HCT116 (cell line): ENCODE data around the gene SLC7A1. TPM values are rescaled to one million over a fixed set of nuclear protein-coding genes. Genes with fewer than 3 reads are reported as not detected.

ENCODE experiments used
- ATAC-seq: fragments of 200-7000 bp; cut with Tn5 transposase; 2 replicates; pipeline ENCODE4 v1.9.1; 2020; ENCODE audit warnings: mild to moderate bottlenecking, moderate library complexity
- BruUV-seq: library from RNA; stranded (reverse); fragments of 400-500 nt; replicated peaks from 2 replicates; lab custom pipeline; 2021; lab: Mats Ljungman, UMichigan
- CTCF ChIA-PET: fragments of 300-600 bp; sonication (Branson Sonifier 250); formaldehyde crosslinking; loops from one replicate; lab custom pipeline; 2021; ENCODE audit warnings: antibody characterized with exemption; lab: Charles Lee
- POLR2A ChIA-PET: fragments of 300-600, 350-600 bp; sonication (Branson Sonifier 250); formaldehyde crosslinking; loops from one replicate; lab custom pipeline; 2021; ENCODE audit warnings: antibody characterized with exemption; lab: Charles Lee
- RAD21 ChIA-PET, 2 experiments: fragments of 300-600 bp; sonication (Branson Sonifier 250); formaldehyde crosslinking; loops; one replicate each; lab custom pipeline; 2023; ENCODE audit warnings: low total read pairs in 2 of 2; ENCODE audit not compliant: uncharacterized antibody in 2 of 2, unreplicated experiment in 2 of 2, low non-redundant PET in 1 of 2; lab: Charles Lee
- DNase-seq: peaks from one replicate; pipeline ENCODE4 v3.0.0-alpha.2; 2010; ENCODE audit warnings: low read depth, low spot score
- H2AFZ ChIP-seq: fragments of 200-600 bp; shearing (Covaris generic), sonication (generic); 2 replicates; pipeline ENCODE4 v1.6.1; 2017; ENCODE audit warnings: low read depth, mixed run types, mixed read lengths, antibody characterized with exemption, low read length; ENCODE audit not compliant: poor library complexity, severe bottlenecking
- H3K27ac ChIP-seq: 2 replicates; pipeline ENCODE4 v1.5.1; 2012; ENCODE audit warnings: low read depth, low read length
- H3K27me3 ChIP-seq: fragments of 200-600 bp; sonication (generic); 2 replicates; pipeline ENCODE4 v1.6.1; 2016; ENCODE audit warnings: mixed run types, low read length, mixed read lengths; ENCODE audit not compliant: insufficient read depth
- H3K36me3 ChIP-seq, 2 experiments: fragments of 200-500 bp in 1 of 2; fragments of 200-600 bp in 1 of 2; sonication (Bioruptor generic) in 1 of 2; sonication (generic) in 1 of 2; 2 replicates each; pipeline versions ENCODE4 v1.5.1 to v1.6.1; 2014 to 2016; ENCODE audit warnings: low read length in 2 of 2, inconsistent platforms in 1 of 2, mixed read lengths in 1 of 2, mixed run types in 1 of 2; ENCODE audit not compliant: insufficient read depth in 2 of 2, control insufficient read depth in 1 of 2
- H3K4me1 ChIP-seq, 2 experiments: fragments of 200-600 bp in 1 of 2; sonication (generic) in 1 of 2; 2 replicates each; pipeline versions ENCODE4 v1.5.1 to v1.6.1; 2012 to 2017; ENCODE audit warnings: low read length in 2 of 2, inconsistent platforms in 1 of 2, mild to moderate bottlenecking in 1 of 2, mixed read lengths in 1 of 2, mixed run types in 1 of 2, moderate library complexity in 1 of 2; ENCODE audit not compliant: insufficient read depth in 2 of 2, control insufficient read depth in 1 of 2
- H3K4me2 ChIP-seq: fragments of 200-600 bp; sonication (generic); 2 replicates; pipeline ENCODE4 v1.6.1; 2017; ENCODE audit warnings: mixed run types, low read length, mixed read lengths
- H3K4me3 ChIP-seq, 2 experiments: fragments of 200-600 bp in 1 of 2; sonication (generic) in 1 of 2; replicated peaks in 1 of 2; 2 replicates each; pipeline ENCODE4 v1.5.1; 2011 to 2016; ENCODE audit warnings: low read length in 2 of 2, control low read depth in 1 of 2, low read depth in 1 of 2, mild to moderate bottlenecking in 1 of 2, mixed read lengths in 1 of 2, mixed run types in 1 of 2
- H3K79me2 ChIP-seq: fragments of 200-600 bp; sonication (generic); 2 replicates; pipeline ENCODE4 v1.6.1; 2017; ENCODE audit warnings: mild to moderate bottlenecking, mixed run types, low read length, moderate library complexity, mixed read lengths; ENCODE audit not compliant: insufficient read depth
- H3K9ac ChIP-seq: fragments of 200-600 bp; sonication (generic); 2 replicates; pipeline ENCODE4 v1.6.1; 2016; ENCODE audit warnings: low read length, mixed read lengths
- H3K9me2 ChIP-seq: fragments of 200-600 bp; sonication (generic), shearing (Covaris generic); 2 replicates; pipeline ENCODE4 v1.6.1; 2017; ENCODE audit warnings: mixed run types, mild to moderate bottlenecking, moderate library complexity; ENCODE audit not compliant: insufficient read depth
- H3K9me3 ChIP-seq, 2 experiments: fragments of 200-500 bp in 1 of 2; fragments of 200-600 bp in 1 of 2; sonication (Bioruptor generic) in 1 of 2; sonication (generic) in 1 of 2; 2 replicates each; pipeline ENCODE4 v1.6.1; 2014 to 2017; ENCODE audit warnings: low read length in 2 of 2, mixed read lengths in 2 of 2, inconsistent platforms in 1 of 2, low read depth in 1 of 2, mild to moderate bottlenecking in 1 of 2, mixed run types in 1 of 2, moderate library complexity in 1 of 2; ENCODE audit not compliant: control insufficient read depth in 1 of 2, insufficient read depth in 1 of 2
- H4K20me1 ChIP-seq: fragments of 200-600 bp; sonication (generic), shearing (Covaris generic); 2 replicates; pipeline ENCODE4 v1.6.1; 2017; ENCODE audit warnings: mixed run types, mild to moderate bottlenecking, moderate library complexity; ENCODE audit not compliant: insufficient read depth
- CBX3 ChIP-seq: IDR thresholded peaks from 2 replicates; pipeline ENCODE4 v1.6.1; 2012; ENCODE audit warnings: low read depth
- CTCF ChIP-seq, 3 experiments: fragments of 200-600 bp in 1 of 3; sonication (generic) in 1 of 3; IDR thresholded peaks in 2 of 3; conservative IDR thresholded peaks in 1 of 3; 2 replicates each; pipeline ENCODE4 v1.5.1; 2012 to 2017; ENCODE audit warnings: low read depth in 2 of 3, low read length in 2 of 3, antibody characterized with exemption in 1 of 3, borderline replicate concordance in 1 of 3, control low read depth in 1 of 3, mild to moderate bottlenecking in 1 of 3, mixed read lengths in 1 of 3, mixed run types in 1 of 3, moderate library complexity in 1 of 3; ENCODE audit not compliant: insufficient read depth in 1 of 3
- EGR1 ChIP-seq: IDR thresholded peaks from 2 replicates; pipeline ENCODE4 v1.6.1; 2012; ENCODE audit warnings: low read depth
- FOSL1 ChIP-seq: IDR thresholded peaks from 2 replicates; pipeline ENCODE4 v1.6.1; 2012; ENCODE audit warnings: low read depth
- JUND ChIP-seq: IDR thresholded peaks from 2 replicates; pipeline ENCODE4 v1.6.1; 2012
- POLR2A ChIP-seq: IDR thresholded peaks from 2 replicates; pipeline ENCODE4 v1.7.0; 2011; ENCODE audit warnings: borderline replicate concordance; ENCODE audit not compliant: insufficient read depth, insufficient read length; ENCODE audit errors: extremely low read depth
- POLR2AphosphoS5 ChIP-seq: IDR thresholded peaks from 2 replicates; pipeline ENCODE4 v1.6.1; 2011; ENCODE audit warnings: mild to moderate bottlenecking, low read depth, low read length, moderate library complexity
- RAD21 ChIP-seq: IDR thresholded peaks from 2 replicates; pipeline ENCODE4 v1.6.1; 2012; ENCODE audit warnings: low read depth, mild to moderate bottlenecking
- REST ChIP-seq: IDR thresholded peaks from 2 replicates; pipeline ENCODE4 v1.6.1; 2012; ENCODE audit warnings: low read depth
- SIN3A ChIP-seq: IDR thresholded peaks from 2 replicates; pipeline ENCODE4 v1.6.1; 2012; ENCODE audit warnings: low read depth
- SP1 ChIP-seq: IDR thresholded peaks from 2 replicates; pipeline ENCODE4 v1.6.1; 2012; ENCODE audit warnings: low read depth
- SRF ChIP-seq: IDR thresholded peaks from 2 replicates; pipeline ENCODE4 v1.6.1; 2012; ENCODE audit warnings: low read depth
- TCF7L2 ChIP-seq: IDR thresholded peaks from 2 replicates; pipeline ENCODE4 v1.7.0; 2011; ENCODE audit warnings: borderline replicate concordance, inconsistent platforms; ENCODE audit not compliant: insufficient read depth, insufficient read length; ENCODE audit errors: extremely low read depth
- YY1 ChIP-seq: IDR thresholded peaks from 2 replicates; pipeline ENCODE4 v1.6.1; 2011; ENCODE audit warnings: low read length, low read depth, moderate library complexity, mild to moderate bottlenecking; ENCODE audit not compliant: insufficient replicate concordance; ENCODE audit errors: extremely low read depth
- ZFX ChIP-seq: fragments of 450-650 bp; IDR thresholded peaks from 2 replicates; pipeline ENCODE4 v1.6.1; 2017
- ZNF274 ChIP-seq: fragments of 200-500 bp; sonication (Bioruptor generic); IDR thresholded peaks from 2 replicates; pipeline ENCODE4 v1.6.1; 2014; ENCODE audit warnings: mild to moderate bottlenecking, low read depth, low read length, inconsistent platforms
- intact Hi-C: fragments of 100-400 bp; cut with micrococcal nuclease; formaldehyde crosslinking; loops from 2 replicates; pipeline ENCODE4 v1.10.0; 2022
- total RNA-seq: library from RNA; stranded (reverse); gene quantifications from one replicate; pipeline ENCODE4 v1.2.1, GENCODE V29; 2021; ENCODE audit not compliant: unreplicated experiment
- TF ChIP-seq, protein P1 (sequence below): IDR thresholded peaks from 2 replicates; pipeline ENCODE4 v1.6.1; 2012
- TF ChIP-seq, protein P2 (sequence below): IDR thresholded peaks from 2 replicates; pipeline ENCODE4 v1.6.1; 2011; ENCODE audit warnings: mild to moderate bottlenecking, low read length, moderate library complexity; ENCODE audit not compliant: insufficient replicate concordance; ENCODE audit errors: extremely low read depth

The SLC7A1 gene
- total RNA-seq, 1 experiment from 2014 or later, result 124 TPM

GRCh38 chr13:29493796-29494195 lies 101.7 kb downstream of the SLC7A1 start:
- ChIA-PET POLR2A (no interaction called here), CTCF (no interaction called here), RAD21 (no interaction called here)
- no peaks in the 10 kb centered on the region for H3K9me3 ChIP-seq
- no peaks in the 10 kb centered on the region for H3K36me3 ChIP-seq
- no peaks in the 10 kb centered on the region for H3K4me1 ChIP-seq
- no peaks in the 10 kb centered on the region for H3K79me2 ChIP-seq
- peaks cover 32% of the 10 kb centered on the region; the same call in 1 of the 2 replicates for H3K27me3 ChIP-seq
- TF ChIP-seq RAD21 (no peak), REST (no peak), FOSL1 (no peak), CBX3 (no peak), SIN3A (no peak), POLR2A (no peak), ZNF274 (no peak), ZFX (no peak), CTCF (IDR thresholded peaks at IDR 0.05 in 2 of 3, conservative IDR thresholded peaks at IDR 0.05 in 1 of 3; ENCODE audit: borderline replicate concordance in 1 of 3, insufficient read depth in 1 of 3, low read depth in 2 of 3, low read length in 2 of 3) (no peak), SP1 (no peak), POLR2AphosphoS5 (no peak), SRF (no peak), YY1 (no peak), EGR1 (no peak), TCF7L2 (no peak), JUND (no peak)
- TF ChIP-seq, protein P1, sequence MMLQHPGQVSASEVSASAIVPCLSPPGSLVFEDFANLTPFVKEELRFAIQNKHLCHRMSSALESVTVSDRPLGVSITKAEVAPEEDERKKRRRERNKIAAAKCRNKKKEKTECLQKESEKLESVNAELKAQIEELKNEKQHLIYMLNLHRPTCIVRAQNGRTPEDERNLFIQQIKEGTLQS, result no peak
- TF ChIP-seq, protein P2, sequence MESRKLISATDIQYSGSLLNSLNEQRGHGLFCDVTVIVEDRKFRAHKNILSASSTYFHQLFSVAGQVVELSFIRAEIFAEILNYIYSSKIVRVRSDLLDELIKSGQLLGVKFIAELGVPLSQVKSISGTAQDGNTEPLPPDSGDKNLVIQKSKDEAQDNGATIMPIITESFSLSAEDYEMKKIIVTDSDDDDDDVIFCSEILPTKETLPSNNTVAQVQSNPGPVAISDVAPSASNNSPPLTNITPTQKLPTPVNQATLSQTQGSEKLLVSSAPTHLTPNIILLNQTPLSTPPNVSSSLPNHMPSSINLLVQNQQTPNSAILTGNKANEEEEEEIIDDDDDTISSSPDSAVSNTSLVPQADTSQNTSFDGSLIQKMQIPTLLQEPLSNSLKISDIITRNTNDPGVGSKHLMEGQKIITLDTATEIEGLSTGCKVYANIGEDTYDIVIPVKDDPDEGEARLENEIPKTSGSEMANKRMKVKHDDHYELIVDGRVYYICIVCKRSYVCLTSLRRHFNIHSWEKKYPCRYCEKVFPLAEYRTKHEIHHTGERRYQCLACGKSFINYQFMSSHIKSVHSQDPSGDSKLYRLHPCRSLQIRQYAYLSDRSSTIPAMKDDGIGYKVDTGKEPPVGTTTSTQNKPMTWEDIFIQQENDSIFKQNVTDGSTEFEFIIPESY, result no peak
- H3K9ac ChIP-seq, result no peak overlapping the region
- no peaks in the 10 kb centered on the region for H3K9me2 ChIP-seq
- no TSS peak for BruUV-seq
- no peak overlapping the region for H2AFZ ChIP-seq
- H3K27ac ChIP-seq, result no peak overlapping the region
- intact Hi-C loops, result no loop called here
- H3K4me3 ChIP-seq, result no peak overlapping the region
- H3K4me2 ChIP-seq, result no peak overlapping the region
- ATAC-seq (no peak), DNase-seq (no peak)
- no peaks in the 10 kb centered on the region for H4K20me1 ChIP-seq
